MCF 10A (cell line): ENCODE measurements around the gene PDIK1L. TPM values are rescaled to one million over a fixed set of nuclear protein-coding genes. Genes with fewer than 3 reads are reported as not detected.
A peak's percentile ranks its signal among the peaks of the same experiment; 100 is the strongest.

Source experiments
- BruUV-seq: library from RNA; stranded (reverse); fragments of 400-500 nt; replicated peaks from 2 replicates; lab custom pipeline; 2021; lab: Mats Ljungman, UMichigan
- CTCF ChIA-PET: fragments of 300-600 bp; sonication (Branson Sonifier 250); formaldehyde crosslinking; extraction: SDS; loops from one replicate; lab custom pipeline; 2021; ENCODE audit warnings: antibody characterized with exemption, inconsistent platforms; lab: Yijun Ruan, JAX
- POLR2A ChIA-PET: fragments of 300-600, 350-650 bp; sonication (Branson Sonifier 250); formaldehyde crosslinking; extraction: SDS; loops from one replicate; lab custom pipeline; 2020; ENCODE audit warnings: antibody characterized with exemption, inconsistent platforms; lab: Yijun Ruan, JAX
- DNase-seq: peaks from one replicate; pipeline ENCODE4 v3.0.0-alpha.2; 2018; ENCODE audit not compliant: unreplicated experiment
- H3K27ac Mint-ChIP-seq: one replicate; pipeline ENCODE4 v1.8.0; 2022; ENCODE audit warnings: mild to moderate bottlenecking, low read depth, mixed read lengths; ENCODE audit not compliant: unreplicated experiment
- H3K27me3 Mint-ChIP-seq: one replicate; pipeline ENCODE4 v1.8.0; 2022; ENCODE audit warnings: mixed read lengths; ENCODE audit not compliant: insufficient read depth, unreplicated experiment
- H3K36me3 Mint-ChIP-seq: one replicate; pipeline ENCODE4 v1.8.0; 2022; ENCODE audit warnings: mild to moderate bottlenecking, moderate library complexity, mixed read lengths; ENCODE audit not compliant: insufficient read depth, unreplicated experiment
- H3K4me1 Mint-ChIP-seq: one replicate; pipeline ENCODE4 v1.8.0; 2022; ENCODE audit warnings: mixed read lengths; ENCODE audit not compliant: insufficient read depth, unreplicated experiment
- H3K4me3 Mint-ChIP-seq: one replicate; pipeline ENCODE4 v1.8.0; 2022; ENCODE audit warnings: mild to moderate bottlenecking, moderate library complexity, mixed read lengths; ENCODE audit not compliant: unreplicated experiment
- H3K9me3 Mint-ChIP-seq: one replicate; pipeline ENCODE4 v1.8.0; 2022; ENCODE audit warnings: mixed read lengths; ENCODE audit not compliant: unreplicated experiment
- intact Hi-C: fragments of 100-400 bp; cut with micrococcal nuclease; formaldehyde crosslinking; loops from 2 replicates; pipeline ENCODE4 v1.14.1; 2022
- total RNA-seq: library from RNA; stranded (reverse); gene quantifications from 2 replicates; pipeline ENCODE4 v1.2.3, GENCODE V29; 2022
- TF ChIP-seq, protein P1 (sequence below): fragments of 200-600 bp; IDR thresholded peaks from one replicate; pipeline ENCODE4 v1.8.0; 2022; ENCODE audit warnings: antibody characterized with exemption, mild to moderate bottlenecking; ENCODE audit not compliant: unreplicated experiment

Gene PDIK1L
- total RNA-seq, 1 experiment from 2014 or later: 10.9 TPM

GRCh38 chr1:26142159-26142558, 30.5 kb downstream of the PDIK1L start:
- no peaks in the 10 kb centered on the region for H3K36me3 Mint-ChIP-seq
- TF ChIP-seq, protein P1, sequence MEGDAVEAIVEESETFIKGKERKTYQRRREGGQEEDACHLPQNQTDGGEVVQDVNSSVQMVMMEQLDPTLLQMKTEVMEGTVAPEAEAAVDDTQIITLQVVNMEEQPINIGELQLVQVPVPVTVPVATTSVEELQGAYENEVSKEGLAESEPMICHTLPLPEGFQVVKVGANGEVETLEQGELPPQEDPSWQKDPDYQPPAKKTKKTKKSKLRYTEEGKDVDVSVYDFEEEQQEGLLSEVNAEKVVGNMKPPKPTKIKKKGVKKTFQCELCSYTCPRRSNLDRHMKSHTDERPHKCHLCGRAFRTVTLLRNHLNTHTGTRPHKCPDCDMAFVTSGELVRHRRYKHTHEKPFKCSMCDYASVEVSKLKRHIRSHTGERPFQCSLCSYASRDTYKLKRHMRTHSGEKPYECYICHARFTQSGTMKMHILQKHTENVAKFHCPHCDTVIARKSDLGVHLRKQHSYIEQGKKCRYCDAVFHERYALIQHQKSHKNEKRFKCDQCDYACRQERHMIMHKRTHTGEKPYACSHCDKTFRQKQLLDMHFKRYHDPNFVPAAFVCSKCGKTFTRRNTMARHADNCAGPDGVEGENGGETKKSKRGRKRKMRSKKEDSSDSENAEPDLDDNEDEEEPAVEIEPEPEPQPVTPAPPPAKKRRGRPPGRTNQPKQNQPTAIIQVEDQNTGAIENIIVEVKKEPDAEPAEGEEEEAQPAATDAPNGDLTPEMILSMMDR: no peak
- CTCF ChIA-PET: interaction anchor here (0.6 to 6.0 kb wide), 7 partner anchors 9 to 1369 kb away, joined by 4 to 75 read pairs (median 9); partner anchors contain the start of gene PDIK1L
- intact Hi-C loops: no loop called here
- H3K27me3 Mint-ChIP-seq: peaks cover 3% of the 10 kb centered on the region
- no TSS peak for BruUV-seq
- H3K4me3 Mint-ChIP-seq: no peak overlapping the region
- POLR2A ChIA-PET: interaction anchor here (0.9 to 1.5 kb wide), 3 partner anchors 14 to 31 kb away, joined by 3 to 5 read pairs (median 4); partner anchors contain the start of gene PDIK1L
- no peaks in the 10 kb centered on the region for H3K9me3 Mint-ChIP-seq
- no peak for DNase-seq
- no peaks in the 10 kb centered on the region for H3K4me1 Mint-ChIP-seq
- no peak overlapping the region for H3K27ac Mint-ChIP-seq

GRCh38 chr1:26145041-26145959, 33.7 kb downstream of the PDIK1L start:
- no peak overlapping the region for H3K27ac Mint-ChIP-seq
- POLR2A ChIA-PET: interaction anchor here (0.6 to 4.4 kb wide), 9 partner anchors 19 to 109 kb away, joined by 3 to 29 read pairs (median 9); partner anchors contain the start of genes PDIK1L and ZNF593
- H3K9me3 Mint-ChIP-seq: no peaks in the 10 kb centered on the region
- CTCF ChIA-PET: interaction anchor here (0.6 to 6.0 kb wide), 37 partner anchors 8 to 1763 kb away, joined by 3 to 75 read pairs (median 4); partner anchors contain the start of genes CEP85, FAM110D and PDIK1L
- no peaks in the 10 kb centered on the region for H3K4me1 Mint-ChIP-seq
- peak; percentile 90 for DNase-seq
- BruUV-seq: no TSS peak
- H3K27me3 Mint-ChIP-seq: peaks cover 12% of the 10 kb centered on the region
- H3K4me3 Mint-ChIP-seq: no peak overlapping the region
- intact Hi-C loops: loop anchor here (1.0 kb wide), 3 partner anchors 35 to 109 kb away; no protein-coding TSS in a partner anchor
- H3K36me3 Mint-ChIP-seq: no peaks in the 10 kb centered on the region
- TF ChIP-seq, protein P1: peak; percentile 84

- Mint-ChIP-seq H3K4me1 (no peaks in the 10 kb centered on the region), H3K36me3 (no peaks in the 10 kb centered on the region), H3K27me3 (peaks cover 12% of the 10 kb centered on the region), H3K27ac (no peak overlapping the region), H3K4me3 (no peak overlapping the region), H3K9me3 (no peaks in the 10 kb centered on the region)
- CTCF ChIA-PET: interaction anchor here (0.6 to 6.0 kb wide), 21 partner anchors 9 to 1297 kb away, joined by 3 to 75 read pairs (median 7); partner anchors contain the start of genes CEP85, FAM110D and PDIK1L
- intact Hi-C loops: loop anchor here (1.0 kb wide), 3 partner anchors 36 to 110 kb away; no protein-coding TSS in a partner anchor
- POLR2A ChIA-PET: interaction anchor here (0.6 to 4.4 kb wide), 3 partner anchors 35 to 43 kb away, joined by 3 to 29 read pairs (median 10); partner anchors contain the start of gene PDIK1L
- BruUV-seq: no TSS peak
- TF ChIP-seq, protein P1: no peak
- no peak for DNase-seq
These were observed 34.3 kb downstream of the PDIK1L start for GRCh38 chr1:26145960-26146294.

- ChIA-PET POLR2A (no interaction called here), CTCF (interaction anchor here (0.6 kb wide), 1 partner anchor 236 kb away, joined by 3 read pairs; no protein-coding TSS in a partner anchor)
- no peak for DNase-seq
- no TSS peak for BruUV-seq
- Mint-ChIP-seq H3K27me3 (peaks cover 12% of the 10 kb centered on the region), H3K36me3 (no peaks in the 10 kb centered on the region), H3K4me3 (no peak overlapping the region), H3K27ac (no peak overlapping the region), H3K4me1 (no peaks in the 10 kb centered on the region), H3K9me3 (no peaks in the 10 kb centered on the region)
- intact Hi-C loops: no loop called here
- TF ChIP-seq, protein P1: no peak
These were observed 37.3 kb downstream of the PDIK1L start for GRCh38 chr1:26148887-26149286.
